Activated CD4-positive, CD25-positive, alpha-beta regulatory T cell treated with anti-CD3 and anti-CD28 coated beads, Interleukin-2, amount 50 U/mL, for 72 hours (primary cell): Measurements from ENCODE around the gene TBC1D24.
"Not testable (repeated sequence)": the region's sequence is repeated elsewhere in the genome, so short reads cannot be mapped to it uniquely, and the experiment has no call there.

Source experiments
- DNase-seq: peaks from one replicate; pipeline ENCODE4 v3.0.0; 2021

Gene TBC1D24

GRCh38 chr16:2469399-2470233 lies 5.3 kb upstream of the TBC1D24 start:
- no peak for DNase-seq

GRCh38 chr16:2470234-2470601 lies 4.7 kb upstream of the TBC1D24 start:
- DNase-seq, result no peak

- no peak for DNase-seq
These were observed 4.3 kb upstream of the TBC1D24 start for GRCh38 chr16:2470603-2471015.

- DNase-seq, result no peak
These were observed 3.8 kb upstream of the TBC1D24 start, which contains the start of gene NTN3 for GRCh38 chr16:2471016-2471652. TSS of gene NTN3 (plus strand) at chr16:2471297. CDS start at chr16:2471702, 405 bp downstream.

- DNase-seq, result no peak
These were observed 3.1 kb upstream of the TBC1D24 start for GRCh38 chr16:2471653-2472487.

- DNase-seq, result no peak
These were observed 2.5 kb upstream of the TBC1D24 start for GRCh38 chr16:2472488-2472864.

- no peak for DNase-seq
These were observed 2.0 kb upstream of the TBC1D24 start for GRCh38 chr16:2472885-2473445.

GRCh38 chr16:2473446-2473926 lies 1.4 kb upstream of the TBC1D24 start:
- no peak for DNase-seq

GRCh38 chr16:2473999-2474876 lies 689 bp upstream of the TBC1D24 start:
- peak; percentile 56 for DNase-seq

GRCh38 chr16:2475413-2476344 lies 752 bp downstream of the TBC1D24 start:
- no peak for DNase-seq

- no peak for DNase-seq
These were observed 1.4 kb downstream of the TBC1D24 start for GRCh38 chr16:2476345-2476720.

- no peak for DNase-seq
These were observed 1.8 kb downstream of the TBC1D24 start for GRCh38 chr16:2476741-2477140.

- DNase-seq, result no peak
These were observed 2.4 kb downstream of the TBC1D24 start for GRCh38 chr16:2477327-2477726.

GRCh38 chr16:2478279-2478678 lies 3.4 kb downstream of the TBC1D24 start:
- DNase-seq, result no peak

GRCh38 chr16:2479996-2480395 lies 5.1 kb downstream of the TBC1D24 start:
- DNase-seq, result not testable (repeated sequence)

- no peak for DNase-seq
These were observed 6.0 kb downstream of the TBC1D24 start for GRCh38 chr16:2480948-2481347.

GRCh38 chr16:2481676-2482075 lies 6.7 kb downstream of the TBC1D24 start:
- DNase-seq, result no peak

GRCh38 chr16:2482249-2482648 lies 7.3 kb downstream of the TBC1D24 start:
- no peak for DNase-seq

GRCh38 chr16:2482708-2483534 lies 8.0 kb downstream of the TBC1D24 start:
- DNase-seq, result no peak
